Myocyte (in vitro differentiated cells): ENCODE results near the gene KLHL21. TPM values are rescaled to one million over a fixed set of nuclear protein-coding genes. Genes with fewer than 3 reads are reported as not detected.
"Not testable (repeated sequence)": the region's sequence is repeated elsewhere in the genome, so short reads cannot be mapped to it uniquely, and the experiment has no call there.

ENCODE experiments used
- DNase-seq: peaks from one replicate; pipeline ENCODE4 v3.0.0-alpha.2; 2012; ENCODE audit warnings: low read depth
- polyA plus RNA-seq: library from polyadenylated mRNA; unstranded; fragments of >200 nt; gene quantifications from one replicate; pipeline ENCODE4 v1.2.1, GENCODE V29; 2012; ENCODE audit warnings: missing spikeins
- total RNA-seq: library from RNA; depleted of rRNA; stranded (reverse); fragments of >200 nt; gene quantifications from 2 replicates; pipeline ENCODE4 v1.2.3, GENCODE V29; 2014

Gene KLHL21, protein sequence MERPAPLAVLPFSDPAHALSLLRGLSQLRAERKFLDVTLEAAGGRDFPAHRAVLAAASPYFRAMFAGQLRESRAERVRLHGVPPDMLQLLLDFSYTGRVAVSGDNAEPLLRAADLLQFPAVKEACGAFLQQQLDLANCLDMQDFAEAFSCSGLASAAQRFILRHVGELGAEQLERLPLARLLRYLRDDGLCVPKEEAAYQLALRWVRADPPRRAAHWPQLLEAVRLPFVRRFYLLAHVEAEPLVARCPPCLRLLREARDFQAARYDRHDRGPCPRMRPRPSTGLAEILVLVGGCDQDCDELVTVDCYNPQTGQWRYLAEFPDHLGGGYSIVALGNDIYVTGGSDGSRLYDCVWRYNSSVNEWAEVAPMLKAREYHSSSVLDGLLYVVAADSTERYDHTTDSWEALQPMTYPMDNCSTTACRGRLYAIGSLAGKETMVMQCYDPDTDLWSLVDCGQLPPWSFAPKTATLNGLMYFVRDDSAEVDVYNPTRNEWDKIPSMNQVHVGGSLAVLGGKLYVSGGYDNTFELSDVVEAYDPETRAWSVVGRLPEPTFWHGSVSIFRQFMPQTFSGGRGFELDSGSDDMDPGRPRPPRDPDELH
- 118 and 122 TPM in 2 replicates for total RNA-seq
- polyA plus RNA-seq, result 64.9 TPM

DNA sequence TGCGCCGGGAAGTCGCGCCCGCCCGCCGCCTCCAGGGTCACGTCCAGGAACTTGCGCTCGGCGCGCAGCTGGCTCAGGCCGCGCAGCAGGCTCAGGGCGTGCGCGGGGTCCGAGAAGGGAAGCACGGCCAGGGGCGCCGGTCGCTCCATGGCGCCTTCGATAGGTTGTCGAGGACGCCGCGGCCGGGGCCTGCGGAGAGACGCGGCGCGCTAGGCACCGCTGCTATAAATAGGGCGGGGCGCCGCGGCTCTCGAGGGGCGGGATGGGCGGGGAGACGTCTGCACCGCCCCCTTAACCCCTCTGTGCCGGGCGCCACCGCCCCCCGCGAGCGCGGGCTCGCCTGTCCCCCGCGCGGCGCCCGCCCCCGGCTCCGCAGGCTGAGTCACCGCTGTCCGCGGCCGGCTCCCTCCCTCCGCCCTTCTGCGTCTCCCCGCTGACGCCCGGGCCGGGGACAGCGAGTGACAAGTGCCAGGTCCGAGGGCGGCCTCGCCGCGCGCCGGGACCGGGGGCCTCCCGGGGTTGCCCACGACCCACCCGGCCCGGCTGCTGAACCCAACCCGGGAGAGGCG lies at the start of gene KLHL21:
Gene KLHL21 (minus strand): TSS at position 201 of the 569 bp plus-strand sequence. CDS start 52 bp downstream, at position 149.
- peak; percentile 90 for DNase-seq

DNA sequence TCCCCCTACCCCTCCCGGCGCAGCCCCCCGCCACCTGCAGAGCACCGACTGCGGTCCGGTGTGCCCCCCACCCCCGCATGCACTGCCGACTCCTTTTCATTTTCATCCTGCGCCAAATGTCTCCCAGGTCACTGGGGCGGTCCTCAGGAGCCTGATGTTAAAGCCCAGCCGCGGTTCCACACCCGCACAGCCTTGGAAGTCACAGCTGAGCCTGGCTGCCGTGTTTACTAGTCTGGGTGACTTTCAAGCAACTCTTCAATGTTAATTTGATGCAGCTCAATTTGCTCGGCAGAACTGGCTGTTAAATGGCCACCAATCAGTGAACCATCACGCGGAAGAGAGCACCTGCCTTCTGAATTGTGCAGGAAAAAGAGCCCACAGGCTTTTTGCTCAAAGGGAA lies 49.2 kb upstream of the KLHL21 start:
- DNase-seq, result no peak

- no peak for DNase-seq
Measured at GRCh38 chr1:6648556-6648955, 45.9 kb upstream of the KLHL21 start.

DNA sequence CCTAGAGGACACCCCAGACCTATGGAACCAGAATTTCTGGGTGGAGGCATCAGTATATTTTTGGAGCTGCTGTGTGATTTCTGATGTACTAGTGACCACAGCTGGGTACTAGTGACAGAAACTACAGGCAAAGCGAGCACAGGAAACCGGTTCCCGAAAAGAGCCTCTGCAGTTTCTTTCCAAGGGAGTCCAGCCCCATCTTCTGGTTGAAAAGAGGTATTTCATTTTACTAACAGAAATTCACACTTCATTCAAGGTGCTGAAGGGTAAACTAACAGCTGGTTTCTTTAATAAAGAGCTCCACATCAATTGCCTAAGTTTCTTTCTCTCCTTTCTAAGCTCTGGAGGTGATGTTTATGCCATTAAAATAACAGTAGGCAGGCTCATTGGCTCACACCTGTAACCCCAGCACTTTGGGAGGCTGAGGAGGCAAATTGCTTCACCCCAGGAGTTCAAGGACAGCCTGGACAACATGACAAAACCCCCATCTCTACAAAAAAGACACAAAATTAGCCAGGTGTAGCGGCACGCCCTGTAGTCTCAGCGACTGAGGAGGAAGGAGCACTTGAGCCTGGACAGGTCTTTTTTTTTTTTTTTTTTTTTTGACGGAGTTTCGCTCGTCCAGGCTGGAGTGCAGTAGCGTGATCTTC lies 44.0 kb upstream of the KLHL21 start:
- peak; percentile 60 for DNase-seq

GRCh38 chr1:6645018-6645417 lies 42.3 kb upstream of the KLHL21 start:
- DNase-seq, result no peak

- not testable (repeated sequence) for DNase-seq
Measured at GRCh38 chr1:6640867-6641266, 38.2 kb upstream of the KLHL21 start.

DNA sequence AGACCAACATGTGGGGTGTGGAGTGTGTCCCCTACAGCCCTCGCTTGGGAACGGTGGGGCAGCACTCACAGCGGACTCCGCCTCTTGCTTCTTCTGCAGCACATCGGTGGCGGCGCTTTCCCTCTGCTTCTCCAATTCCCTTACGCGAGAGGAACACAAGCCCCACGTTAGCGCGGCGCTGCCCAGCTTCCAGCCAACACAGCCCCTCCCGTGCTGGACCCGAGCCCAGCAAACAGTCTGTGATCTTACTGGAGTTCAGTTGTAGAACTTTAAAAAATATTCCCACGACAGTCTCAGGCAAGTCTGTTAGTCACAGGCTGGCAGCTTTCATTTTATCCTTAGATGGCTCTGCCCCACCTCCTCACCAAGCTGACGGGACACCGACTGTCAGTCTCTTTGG lies 35.6 kb upstream of the KLHL21 start:
- no peak for DNase-seq

- no peak for DNase-seq
Measured at GRCh38 chr1:6637770-6638169, 35.1 kb upstream of the KLHL21 start.

DNA sequence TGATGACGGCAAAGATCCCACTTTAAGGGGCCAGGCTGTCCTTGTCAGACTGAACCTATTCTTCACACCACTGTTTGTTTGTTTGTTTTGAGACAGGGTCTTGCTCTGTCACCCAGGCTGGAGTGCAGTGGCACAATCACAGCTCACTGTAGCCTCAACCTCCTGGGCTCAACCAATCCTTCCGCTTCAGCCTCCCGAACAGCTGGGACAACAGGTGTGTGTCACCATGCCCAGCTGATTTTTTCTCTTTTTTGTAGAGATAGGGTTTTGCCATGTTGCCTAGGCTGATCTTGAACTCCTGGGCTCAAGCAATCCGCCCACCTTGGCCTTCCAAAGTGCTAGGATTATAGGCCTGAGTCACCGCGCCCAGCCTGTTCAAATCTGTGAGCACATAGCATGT lies 34.1 kb upstream of the KLHL21 start:
- DNase-seq, result not testable (repeated sequence)

DNA sequence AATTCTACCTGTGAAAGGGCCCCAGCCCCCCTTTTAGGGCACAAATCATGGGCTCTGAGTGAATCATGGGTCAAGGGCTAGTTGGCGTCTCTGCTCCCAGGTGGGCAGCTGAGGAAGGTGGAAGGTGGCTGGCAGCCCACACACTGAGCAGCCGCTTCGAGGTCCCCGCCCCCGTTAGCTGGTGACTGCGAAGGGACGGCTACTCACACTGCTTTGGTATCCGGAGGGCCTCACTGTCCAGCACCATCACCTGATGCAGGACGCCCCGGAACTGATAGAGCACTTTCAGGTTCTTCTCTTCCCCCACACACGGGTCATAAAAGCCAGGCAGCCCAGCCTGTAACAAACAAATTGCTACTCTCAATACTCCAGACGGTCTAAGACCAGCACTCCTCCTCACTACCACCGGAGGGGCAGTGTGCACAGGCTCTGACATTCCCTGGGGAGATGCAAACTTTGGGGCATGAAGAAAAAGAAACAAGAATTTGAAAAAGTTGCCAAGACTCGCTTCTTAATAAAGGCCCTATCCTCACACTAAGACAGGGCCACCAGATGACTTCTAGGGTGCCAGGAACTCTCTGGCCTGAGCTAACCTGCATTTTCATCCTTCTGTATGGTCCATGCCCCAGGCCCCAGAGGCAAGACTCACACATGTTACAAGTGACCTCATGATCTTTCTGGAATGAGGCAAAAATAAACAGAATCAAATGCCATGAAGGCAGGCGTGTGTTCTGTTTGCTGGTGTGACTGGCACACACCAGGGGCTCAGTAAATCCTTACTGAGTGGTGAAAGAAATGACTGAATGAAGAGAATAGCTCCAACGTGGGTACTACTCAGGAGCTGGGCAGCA lies 33.5 kb upstream of the KLHL21 start:
- DNase-seq, result no peak

DNA sequence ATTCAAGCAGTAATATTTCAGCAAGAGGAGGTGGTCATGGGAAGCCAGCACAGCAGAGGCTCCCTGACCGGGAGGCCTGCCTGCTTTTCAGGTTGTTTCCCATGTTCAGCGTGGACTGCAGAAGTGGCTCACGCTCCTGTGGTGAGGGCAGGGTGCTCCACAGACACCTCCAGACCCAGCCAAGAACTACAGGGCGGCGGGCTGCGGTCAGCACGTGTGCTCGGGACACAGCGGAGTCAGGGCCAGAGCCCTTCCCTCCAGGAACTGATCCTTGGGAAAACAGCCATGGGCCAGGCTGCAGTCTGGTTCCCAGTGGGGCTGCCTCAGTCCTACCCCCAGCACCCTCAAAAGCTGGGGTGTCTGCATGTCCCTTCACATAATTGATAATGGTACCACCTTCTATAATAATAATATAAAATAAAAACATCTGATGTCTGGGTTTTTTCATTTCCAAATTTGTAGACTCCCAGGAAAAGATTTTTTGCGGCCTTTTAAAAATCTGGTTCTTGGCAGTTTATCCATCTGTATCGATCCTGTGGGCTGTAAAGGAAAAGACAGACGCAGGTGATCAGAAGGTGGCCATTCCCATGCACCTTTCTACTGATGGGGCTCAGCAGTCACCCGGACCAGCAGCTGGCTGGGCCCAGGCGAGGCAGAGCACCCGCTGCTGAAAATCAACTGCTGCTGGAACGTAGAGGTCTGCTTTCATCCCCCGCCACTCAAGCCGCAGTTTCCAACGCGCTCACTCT lies 32.7 kb upstream of the KLHL21 start:
- no peak for DNase-seq

GRCh38 chr1:6634371-6635052 lies 31.8 kb upstream of the KLHL21 start:
- peak; percentile 68 for DNase-seq

DNA sequence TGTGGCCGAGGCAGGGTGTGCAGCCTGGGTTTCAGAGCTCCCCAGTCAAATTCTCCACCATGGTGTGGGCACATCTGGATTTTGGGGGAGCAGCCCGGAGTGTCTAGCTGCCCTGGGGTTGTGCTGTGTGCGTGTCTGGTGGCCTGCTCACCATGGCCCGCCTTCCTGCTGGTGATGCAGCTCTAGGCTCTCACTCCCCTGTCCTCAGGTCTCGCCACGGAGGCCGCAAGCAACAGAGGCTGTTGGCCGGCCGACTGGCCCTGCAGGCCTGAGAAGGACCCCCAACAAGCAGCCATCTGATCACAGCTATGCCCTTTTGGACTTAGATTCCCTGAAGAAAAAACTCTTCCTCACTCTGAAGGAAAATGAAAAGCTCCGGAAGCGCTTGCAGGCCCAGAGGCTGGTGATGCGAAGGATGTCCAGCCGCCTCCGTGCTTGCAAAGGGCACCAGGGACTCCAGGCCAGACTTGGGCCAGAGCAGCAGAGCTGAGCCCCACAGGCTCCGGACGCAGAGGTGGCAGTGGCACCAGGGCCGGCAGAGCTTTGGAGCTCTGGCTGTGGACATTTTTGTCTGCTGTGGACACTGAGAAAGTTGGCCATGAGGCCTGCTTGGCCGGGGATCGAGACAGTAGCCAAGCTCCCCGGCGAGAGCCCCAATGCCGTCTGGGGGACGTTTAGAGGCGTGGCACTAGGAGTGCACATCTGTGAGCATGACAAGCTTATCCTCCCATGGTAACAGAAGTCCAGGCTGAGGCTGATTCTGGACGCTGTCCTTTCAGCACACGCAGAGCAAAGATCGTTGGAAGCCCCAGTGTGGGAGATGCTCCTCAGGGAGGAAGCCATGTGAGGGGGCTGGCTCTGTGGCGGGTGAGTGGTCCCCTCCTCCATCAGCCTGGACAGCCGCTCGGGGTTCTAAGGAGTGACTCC lies 30.2 kb upstream of the KLHL21 start:
- DNase-seq, result no peak

GRCh38 chr1:6631058-6631457 lies 28.4 kb upstream of the KLHL21 start:
- DNase-seq, result no peak

GRCh38 chr1:6630027-6630426 lies 27.4 kb upstream of the KLHL21 start:
- no peak for DNase-seq

- DNase-seq, result no peak
Measured at GRCh38 chr1:6628971-6629479, 26.4 kb upstream of the KLHL21 start.

GRCh38 chr1:6627841-6628545 lies 25.3 kb upstream of the KLHL21 start:
- DNase-seq, result peak; percentile 83

DNA sequence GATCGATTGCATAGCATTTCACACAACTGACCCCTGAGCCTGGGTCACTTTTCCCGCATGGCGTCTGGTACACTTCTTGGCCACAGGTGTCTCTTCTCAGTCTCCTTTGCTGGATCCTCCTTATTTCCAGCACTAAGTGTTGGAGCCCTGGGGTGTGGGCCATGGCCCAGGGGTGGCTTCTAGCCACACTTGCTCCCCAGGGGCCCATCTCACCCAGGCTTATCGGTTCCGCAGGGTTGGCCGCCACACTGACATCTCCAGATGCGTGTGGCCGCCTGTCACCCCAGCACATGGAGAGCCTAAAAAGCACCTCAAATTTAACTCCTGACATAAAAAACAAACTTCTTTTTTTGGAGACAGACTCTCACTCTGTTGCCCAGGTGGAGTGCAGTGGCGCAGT lies 24.4 kb upstream of the KLHL21 start:
- no peak for DNase-seq
